ENCODE data around the gene TDRKH.
A peak's percentile ranks its signal among the peaks of the same experiment; 100 is the strongest.

Gene TDRKH

DNA sequence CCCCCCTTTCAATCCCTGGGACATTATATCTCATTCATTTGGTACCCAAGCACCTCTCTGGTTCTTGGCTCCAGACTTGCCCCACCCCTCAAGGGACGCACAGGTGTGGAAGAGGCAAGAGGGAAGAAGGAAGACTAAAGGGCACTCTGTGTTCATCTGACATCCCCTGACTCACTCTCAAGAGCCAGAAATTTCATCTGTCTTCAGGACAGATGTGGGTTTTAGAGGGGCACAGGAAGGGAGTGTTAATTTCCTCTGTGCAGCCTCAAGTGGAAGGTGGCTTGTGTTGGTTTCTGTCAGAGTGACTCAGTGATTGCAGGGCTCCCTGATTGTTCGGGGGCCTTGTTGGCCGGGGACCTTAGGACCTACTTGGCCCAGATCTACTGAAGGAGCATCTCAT lies 46.9 kb upstream of the TDRKH start:
- TF ChIP-seq, protein P1, sequence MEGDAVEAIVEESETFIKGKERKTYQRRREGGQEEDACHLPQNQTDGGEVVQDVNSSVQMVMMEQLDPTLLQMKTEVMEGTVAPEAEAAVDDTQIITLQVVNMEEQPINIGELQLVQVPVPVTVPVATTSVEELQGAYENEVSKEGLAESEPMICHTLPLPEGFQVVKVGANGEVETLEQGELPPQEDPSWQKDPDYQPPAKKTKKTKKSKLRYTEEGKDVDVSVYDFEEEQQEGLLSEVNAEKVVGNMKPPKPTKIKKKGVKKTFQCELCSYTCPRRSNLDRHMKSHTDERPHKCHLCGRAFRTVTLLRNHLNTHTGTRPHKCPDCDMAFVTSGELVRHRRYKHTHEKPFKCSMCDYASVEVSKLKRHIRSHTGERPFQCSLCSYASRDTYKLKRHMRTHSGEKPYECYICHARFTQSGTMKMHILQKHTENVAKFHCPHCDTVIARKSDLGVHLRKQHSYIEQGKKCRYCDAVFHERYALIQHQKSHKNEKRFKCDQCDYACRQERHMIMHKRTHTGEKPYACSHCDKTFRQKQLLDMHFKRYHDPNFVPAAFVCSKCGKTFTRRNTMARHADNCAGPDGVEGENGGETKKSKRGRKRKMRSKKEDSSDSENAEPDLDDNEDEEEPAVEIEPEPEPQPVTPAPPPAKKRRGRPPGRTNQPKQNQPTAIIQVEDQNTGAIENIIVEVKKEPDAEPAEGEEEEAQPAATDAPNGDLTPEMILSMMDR (IDR thresholded peaks at IDR 0.05; ENCODE audit: low read depth, low read length), result no peak
- Histone ChIP-seq H3K36me3 (no peaks in the 10 kb centered on the region), H3K9me3 (no peaks in the 10 kb centered on the region), H3K4me1 (peaks cover 16% of the 10 kb centered on the region), H3K4me3 (ENCODE audit: low read depth, low read length) (no peak overlapping the region), H3K27me3 (no peaks in the 10 kb centered on the region)
- DNase-seq, result no peak

DNA sequence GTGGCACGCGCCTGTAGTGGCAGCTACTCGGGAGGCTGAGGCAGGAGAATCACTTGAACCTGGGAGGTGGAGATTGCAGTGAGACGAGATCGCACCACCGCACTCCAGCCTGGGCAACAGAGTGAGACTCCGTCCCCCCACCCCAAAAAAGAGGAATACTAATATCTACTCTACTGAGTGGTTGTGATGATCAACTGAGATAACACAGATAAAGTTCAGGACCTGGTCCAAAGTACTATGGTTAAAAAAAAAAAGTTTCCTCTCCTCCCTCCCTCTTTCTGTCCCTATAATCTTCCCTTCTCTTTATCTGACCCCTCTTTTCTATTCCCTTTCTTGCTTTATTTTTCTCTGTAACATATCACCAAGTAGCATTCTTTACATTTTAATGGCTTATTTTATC lies 45.3 kb upstream of the TDRKH start:
- TF ChIP-seq, protein P1 (IDR thresholded peaks at IDR 0.05; ENCODE audit: low read depth, low read length), result no peak
- no peaks in the 10 kb centered on the region for H3K9me3 ChIP-seq
- no peaks in the 10 kb centered on the region for H3K27me3 ChIP-seq
- DNase-seq, result no peak
- no peaks in the 10 kb centered on the region for H3K36me3 ChIP-seq
- H3K4me1 ChIP-seq, result peaks cover 20% of the 10 kb centered on the region
- no peak overlapping the region for H3K4me3 ChIP-seq (ENCODE audit: low read depth, low read length)

DNA sequence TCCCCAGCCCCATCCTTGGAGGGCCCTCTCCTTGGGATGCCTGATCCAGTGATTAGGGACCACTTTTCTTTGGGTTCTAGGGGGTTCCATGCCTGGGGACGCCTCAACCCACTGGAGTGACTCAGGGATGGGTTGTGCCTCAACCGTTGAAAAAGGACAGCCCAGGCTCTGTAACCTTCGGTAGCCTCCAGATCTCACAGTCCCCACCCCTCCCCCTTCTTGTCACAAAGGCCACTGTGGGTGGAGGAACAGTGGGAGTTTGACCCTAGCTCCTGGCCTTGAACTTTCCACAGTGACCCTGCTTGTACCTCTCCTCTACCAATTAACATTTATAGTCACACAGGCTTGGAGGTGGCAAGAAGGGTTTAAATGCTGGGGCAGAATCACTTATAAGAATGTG lies 43.9 kb upstream of the TDRKH start:
- H3K4me3 ChIP-seq (ENCODE audit: low read depth, low read length), result no peak overlapping the region
- TF ChIP-seq, protein P1 (IDR thresholded peaks at IDR 0.05; ENCODE audit: low read depth, low read length), result no peak
- H3K4me1 ChIP-seq, result peaks cover 31% of the 10 kb centered on the region
- H3K36me3 ChIP-seq, result no peaks in the 10 kb centered on the region
- no peaks in the 10 kb centered on the region for H3K9me3 ChIP-seq
- no peaks in the 10 kb centered on the region for H3K27me3 ChIP-seq
- DNase-seq, result no peak

DNA sequence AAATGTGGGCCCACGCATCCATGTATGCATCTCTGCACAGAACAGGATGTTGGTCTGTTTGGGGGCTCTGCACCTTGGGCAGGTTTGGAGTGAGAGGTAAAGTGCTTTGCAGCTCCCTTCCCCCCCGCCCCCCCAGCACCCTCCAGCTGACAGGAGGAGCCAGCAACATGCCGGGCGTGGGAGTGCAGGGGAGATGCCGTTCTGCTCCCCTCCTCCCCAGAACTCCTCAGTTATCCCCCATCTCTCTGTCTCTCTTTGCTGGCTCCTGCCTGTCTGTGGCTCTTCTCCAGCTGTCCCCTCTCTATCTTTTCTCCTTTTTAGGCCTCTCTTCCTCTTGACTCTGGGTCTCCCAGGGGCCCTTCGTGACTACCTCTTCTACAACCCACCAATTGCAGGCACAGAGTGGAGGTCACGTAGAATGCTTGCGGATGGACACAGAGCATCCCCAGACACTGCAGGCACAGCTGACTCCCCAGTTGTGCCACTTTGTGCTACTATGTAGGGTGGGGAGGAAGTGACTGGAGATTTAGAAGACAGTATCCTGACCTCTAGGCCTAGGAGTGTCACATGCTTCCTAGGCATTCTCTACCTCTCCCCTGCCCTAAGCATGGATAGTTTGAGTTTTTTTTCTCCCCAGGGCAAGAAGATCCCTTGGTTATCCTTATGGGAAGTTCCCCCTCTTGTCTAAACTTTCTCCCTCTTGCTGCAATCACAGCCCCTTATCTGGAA lies 43.0 kb upstream of the TDRKH start:
- Histone ChIP-seq H3K36me3 (no peaks in the 10 kb centered on the region), H3K4me1 (peaks cover 37% of the 10 kb centered on the region), H3K9me3 (no peaks in the 10 kb centered on the region), H3K27me3 (no peaks in the 10 kb centered on the region), H3K4me3 (ENCODE audit: low read depth, low read length) (no peak overlapping the region)
- no peak for DNase-seq
- TF ChIP-seq, protein P1 (IDR thresholded peaks at IDR 0.05; ENCODE audit: low read depth, low read length), result no peak

DNA sequence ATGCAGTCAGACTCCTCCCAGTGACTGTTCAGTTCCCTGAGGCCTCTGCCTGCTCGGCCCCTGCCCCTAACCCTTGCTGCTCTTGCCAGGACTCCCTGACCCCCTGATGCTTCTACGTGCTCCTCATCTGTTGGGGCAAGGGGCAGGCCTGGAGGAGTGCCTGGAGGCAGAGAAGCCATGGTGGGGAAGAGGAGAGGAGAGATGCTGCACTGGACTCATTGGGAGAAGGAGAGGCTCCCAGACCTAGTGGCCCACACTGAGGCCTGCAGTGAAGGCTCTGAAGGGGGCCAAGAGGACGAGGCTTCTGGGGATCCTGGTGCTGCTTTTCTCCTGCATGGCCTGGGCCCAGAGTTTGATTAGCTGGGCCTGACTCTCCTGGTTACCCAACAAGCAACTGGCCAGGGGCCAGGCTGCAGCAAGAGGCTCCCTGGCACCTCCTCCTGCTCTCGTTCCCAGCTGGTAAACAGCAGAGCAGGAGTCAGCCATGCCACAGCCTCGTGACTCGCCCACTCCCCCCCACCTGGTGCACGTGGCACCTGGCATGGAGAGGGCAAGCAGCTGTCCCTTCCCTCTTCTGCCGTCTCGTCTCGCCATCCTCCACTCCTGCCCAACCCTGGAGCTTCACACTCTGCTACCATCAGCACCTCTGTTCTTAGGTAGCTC lies 42.1 kb upstream of the TDRKH start:
- H3K9me3 ChIP-seq, result no peaks in the 10 kb centered on the region
- TF ChIP-seq, protein P1 (IDR thresholded peaks at IDR 0.05; ENCODE audit: low read depth, low read length), result no peak
- no peaks in the 10 kb centered on the region for H3K36me3 ChIP-seq
- H3K4me3 ChIP-seq (ENCODE audit: low read depth, low read length), result no peak overlapping the region
- no peaks in the 10 kb centered on the region for H3K27me3 ChIP-seq
- H3K4me1 ChIP-seq, result peaks cover 39% of the 10 kb centered on the region
- peak; percentile 34 for DNase-seq

DNA sequence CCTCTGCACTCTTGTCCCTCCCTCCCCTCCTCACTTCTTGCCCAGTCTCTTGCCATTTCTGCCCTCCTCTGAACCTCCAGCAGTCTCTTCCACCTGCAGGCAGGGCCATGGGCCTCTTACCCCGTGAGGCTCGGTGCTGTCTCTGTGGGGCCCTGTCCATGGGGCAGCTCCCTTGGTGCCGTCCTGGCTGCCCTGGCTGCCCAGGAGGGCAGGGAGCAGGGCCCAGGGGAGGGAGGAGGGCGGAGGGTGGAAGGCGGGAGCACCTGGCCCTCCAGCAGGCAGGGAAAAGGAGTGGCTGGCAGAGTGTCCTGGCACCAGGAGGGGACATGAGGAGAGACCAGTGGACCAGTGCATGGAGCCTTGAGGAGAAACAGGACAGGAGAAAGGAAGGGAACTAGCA lies 41.3 kb upstream of the TDRKH start, which contains the start of gene RORC:
Gene RORC, minus strand, starts transcription at position 198 of the 400 bp plus-strand sequence. Its CDS starts 38 bp downstream, at position 160.
- Histone ChIP-seq H3K4me3 (ENCODE audit: low read depth, low read length) (no peak within 1 kb of the TSS), H3K9me3 (no peaks in the 10 kb centered on the region), H3K36me3 (no peaks in the 10 kb centered on the region), H3K4me1 (peaks cover 39% of the 10 kb centered on the region), H3K27me3 (no peaks in the 10 kb centered on the region)
- no peak for DNase-seq
- TF ChIP-seq, protein P1 (IDR thresholded peaks at IDR 0.05; ENCODE audit: low read depth, low read length), result no peak

All from BE2C (cell line).